Subcutaneous adipose tissue (tissue), 4 donors: Measurements from ENCODE around the gene TK2. TPM values are rescaled to one million over a fixed set of nuclear protein-coding genes. Genes with fewer than 3 reads are reported as not detected.

ENCODE experiments used
- total RNA-seq, 4 donors: library from RNA; depleted of rRNA; stranded (reverse); fragments of >200 nt; gene quantifications; one replicate each; pipeline ENCODE4 v1.1.0, GENCODE V29; 2016
- TF ChIP-seq, protein P1 (sequence below): fragments of 450-650 bp; IDR thresholded peaks from one replicate; pipeline ENCODE4 v1.5.1; 2016; ENCODE audit warnings: low read depth, mild to moderate bottlenecking, control low read depth, antibody characterized with exemption, moderate library complexity

The TK2 gene
- total RNA-seq, 4 donors from 2014 or later, result 63.6 to 118 (median 92.4) TPM

DNA sequence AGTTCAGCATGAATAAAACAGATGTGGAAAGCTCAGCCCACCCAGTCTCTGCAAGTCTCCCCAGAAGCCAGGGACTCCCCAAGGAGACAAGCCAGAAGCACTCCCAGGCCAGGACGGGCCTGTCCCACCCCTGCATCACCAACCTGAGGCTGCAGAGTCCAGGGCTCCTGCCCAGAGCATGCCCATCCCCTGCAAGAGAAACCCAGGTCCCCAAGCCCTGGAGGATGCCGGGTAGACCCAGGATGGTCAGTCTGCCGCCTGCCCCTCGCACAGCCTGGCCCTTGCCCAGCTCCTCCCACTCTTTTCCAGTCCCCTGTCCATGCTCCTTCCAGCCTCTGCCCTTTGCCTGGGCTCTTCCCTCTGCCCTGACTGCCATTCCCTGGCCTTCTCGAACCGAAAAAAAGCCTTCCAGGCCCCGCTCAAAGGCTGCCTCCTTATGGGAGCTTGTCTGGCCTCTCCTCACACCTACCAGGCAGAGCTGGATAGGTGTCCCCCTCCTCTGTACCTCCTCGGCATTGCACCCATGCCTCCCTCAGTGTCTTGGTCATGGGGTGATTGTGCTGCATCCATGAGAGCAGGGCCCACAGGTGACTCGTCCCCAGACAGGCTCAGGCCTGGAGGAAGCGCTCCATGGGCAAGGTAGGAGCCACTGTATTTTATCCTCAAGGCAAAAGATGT is 78.1 kb downstream of the TK2 start:
- TF ChIP-seq, protein P1, sequence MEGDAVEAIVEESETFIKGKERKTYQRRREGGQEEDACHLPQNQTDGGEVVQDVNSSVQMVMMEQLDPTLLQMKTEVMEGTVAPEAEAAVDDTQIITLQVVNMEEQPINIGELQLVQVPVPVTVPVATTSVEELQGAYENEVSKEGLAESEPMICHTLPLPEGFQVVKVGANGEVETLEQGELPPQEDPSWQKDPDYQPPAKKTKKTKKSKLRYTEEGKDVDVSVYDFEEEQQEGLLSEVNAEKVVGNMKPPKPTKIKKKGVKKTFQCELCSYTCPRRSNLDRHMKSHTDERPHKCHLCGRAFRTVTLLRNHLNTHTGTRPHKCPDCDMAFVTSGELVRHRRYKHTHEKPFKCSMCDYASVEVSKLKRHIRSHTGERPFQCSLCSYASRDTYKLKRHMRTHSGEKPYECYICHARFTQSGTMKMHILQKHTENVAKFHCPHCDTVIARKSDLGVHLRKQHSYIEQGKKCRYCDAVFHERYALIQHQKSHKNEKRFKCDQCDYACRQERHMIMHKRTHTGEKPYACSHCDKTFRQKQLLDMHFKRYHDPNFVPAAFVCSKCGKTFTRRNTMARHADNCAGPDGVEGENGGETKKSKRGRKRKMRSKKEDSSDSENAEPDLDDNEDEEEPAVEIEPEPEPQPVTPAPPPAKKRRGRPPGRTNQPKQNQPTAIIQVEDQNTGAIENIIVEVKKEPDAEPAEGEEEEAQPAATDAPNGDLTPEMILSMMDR, result no peak

DNA sequence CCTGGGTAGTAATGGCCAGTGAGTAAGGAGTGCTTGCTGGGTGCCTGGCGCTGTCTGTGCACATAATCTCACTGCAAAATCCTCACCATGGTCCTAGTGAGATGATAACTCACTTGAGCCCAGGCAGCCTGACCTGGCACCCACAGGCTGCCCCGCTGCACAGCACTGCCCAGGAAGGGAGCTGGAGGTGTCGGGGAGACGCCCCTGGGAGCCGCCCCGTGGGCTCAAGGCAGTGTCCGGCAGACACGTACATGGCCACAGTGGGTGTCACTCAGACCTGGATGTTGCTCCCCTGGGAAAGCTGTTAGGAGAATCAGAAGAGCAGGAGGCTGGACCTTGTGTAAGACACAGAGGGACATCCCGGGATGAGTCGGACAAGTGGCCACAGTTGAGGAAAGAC is 78.7 kb downstream of the TK2 start:
- TF ChIP-seq, protein P1, result no peak

DNA sequence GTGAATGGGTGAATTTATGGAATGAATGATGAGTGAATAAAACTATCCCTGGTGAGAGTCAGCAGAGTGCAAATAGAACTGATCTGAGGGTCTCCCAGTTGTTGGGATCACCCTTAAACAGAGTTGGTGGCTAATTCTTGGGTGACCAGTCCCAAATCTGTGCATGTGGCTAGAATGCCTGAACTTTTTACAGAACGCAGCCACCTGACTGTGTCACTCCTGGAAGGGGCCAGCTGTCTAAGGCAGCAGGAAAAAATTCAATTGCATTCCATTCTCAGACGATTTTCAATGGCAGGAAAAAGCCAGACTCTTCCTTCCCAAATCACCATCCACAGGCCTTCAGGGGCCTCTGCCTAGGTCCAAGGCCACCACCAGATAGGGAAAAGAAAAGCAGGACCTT is 79.4 kb downstream of the TK2 start:
- TF ChIP-seq, protein P1, result no peak

DNA sequence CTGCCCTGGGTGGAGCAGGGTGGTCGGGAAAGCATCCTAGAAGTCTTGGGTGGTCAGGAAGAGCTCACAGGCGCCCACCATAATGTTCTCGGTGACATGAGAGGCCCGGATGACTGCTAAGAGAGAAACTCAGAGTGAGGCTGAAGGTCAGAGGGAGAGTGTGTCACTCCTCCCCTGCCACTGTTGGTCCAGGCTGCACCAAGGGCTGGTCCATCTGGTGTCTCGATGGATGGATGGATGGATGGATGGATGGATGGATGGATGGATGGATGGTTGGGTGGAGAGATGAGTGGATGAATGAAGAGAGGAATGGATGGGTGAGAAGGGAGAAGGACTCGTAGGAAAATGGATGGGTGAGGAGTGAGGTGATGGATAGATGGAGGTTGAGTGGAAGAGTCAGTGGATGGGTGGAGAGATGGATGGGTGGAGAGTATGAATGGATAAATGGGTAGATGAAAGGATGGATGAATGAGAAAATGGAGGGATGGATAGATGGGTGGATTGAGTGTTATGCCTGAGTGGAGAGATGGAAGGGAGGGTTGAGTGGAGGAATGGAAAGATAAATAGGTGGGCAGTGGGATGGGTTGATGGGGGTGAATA is 79.9 kb downstream of the TK2 start:
- TF ChIP-seq, protein P1, result no peak

DNA sequence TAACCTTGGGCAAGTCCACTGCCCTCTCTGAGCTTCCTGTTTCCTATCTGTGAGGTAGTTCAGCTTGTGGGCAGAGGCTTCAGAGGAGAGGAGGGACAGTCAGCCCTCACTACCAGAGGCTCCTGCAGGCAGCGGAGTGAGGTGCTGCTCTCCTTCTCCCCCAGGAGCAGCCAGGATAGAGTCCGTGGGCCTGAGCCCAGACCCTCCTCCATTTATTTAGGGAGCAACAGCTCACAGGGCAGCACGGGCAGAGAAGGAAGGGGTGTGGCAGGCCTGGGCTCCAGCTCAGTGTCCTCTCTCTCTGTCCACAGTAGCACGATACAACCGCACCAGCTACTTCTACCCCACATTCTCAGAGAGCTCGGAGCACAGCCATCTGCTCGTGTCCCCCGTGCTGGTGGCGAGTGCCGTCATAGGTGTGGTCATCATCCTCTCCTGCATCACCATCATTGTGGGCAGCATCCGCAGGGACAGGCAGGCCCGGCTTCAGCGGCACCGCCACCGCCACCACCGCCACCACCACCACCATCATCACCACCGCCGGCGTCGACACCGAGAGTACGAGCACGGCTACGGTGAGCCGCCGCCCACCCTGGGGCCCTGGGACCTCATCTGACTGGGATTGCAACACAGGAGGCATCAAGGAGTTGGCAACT is 80.5 kb downstream of the TK2 start:
- TF ChIP-seq, protein P1, result no peak

DNA sequence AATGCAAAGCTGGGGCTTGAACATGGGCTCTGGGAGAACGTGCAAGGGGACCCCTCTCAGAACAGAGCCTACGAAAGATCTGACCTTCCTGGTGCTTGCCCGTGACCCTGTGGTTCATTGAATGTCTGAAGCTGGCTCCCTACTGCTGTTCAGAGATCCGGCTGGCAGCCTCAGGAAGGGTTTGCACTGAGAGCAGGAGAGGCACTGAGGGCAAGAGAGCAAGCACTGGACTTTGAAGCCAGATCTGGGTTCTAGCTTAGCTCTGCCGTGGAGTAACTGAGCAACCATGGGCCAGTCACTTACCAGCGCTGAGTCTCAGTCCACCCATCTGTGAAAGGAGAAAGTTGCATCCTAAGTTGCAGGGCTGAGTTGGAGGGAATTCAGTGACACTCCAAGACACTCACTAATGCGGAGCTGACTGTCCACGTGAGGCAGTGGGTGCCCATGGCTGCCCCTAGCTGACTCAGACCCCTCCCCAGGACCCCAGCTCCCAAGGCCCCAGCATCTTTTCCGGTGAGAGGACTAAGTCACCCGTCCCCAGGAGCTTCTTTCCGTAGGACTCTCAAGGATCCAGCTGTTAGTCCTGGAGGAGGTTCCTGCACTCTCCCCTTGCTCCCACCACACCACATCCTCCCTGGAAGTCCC is 81.5 kb downstream of the TK2 start:
- TF ChIP-seq, protein P1, result no peak

DNA sequence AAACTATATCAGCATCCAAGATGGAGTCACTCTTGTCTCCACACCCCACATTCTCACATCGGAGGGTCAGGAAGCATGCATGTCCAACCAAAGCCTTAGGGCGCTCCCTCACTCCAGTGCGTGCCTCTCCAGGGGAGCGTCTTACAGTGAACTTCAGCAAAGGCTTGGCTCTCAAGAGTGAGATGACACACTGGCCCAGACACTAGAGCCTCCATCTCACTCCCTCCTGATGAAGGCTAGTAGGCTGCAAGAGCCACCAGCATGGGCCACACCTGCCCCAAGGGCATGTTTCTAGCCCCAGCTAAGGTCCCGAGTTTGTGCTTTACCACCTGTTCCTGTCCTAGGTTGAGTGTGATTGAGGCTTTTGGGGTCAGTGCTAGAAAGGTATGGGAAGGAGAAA is 82.3 kb downstream of the TK2 start:
- TF ChIP-seq, protein P1, result no peak
